Thyroid gland (tissue), 4 donors: ENCODE measurements around the gene CAMK1D.

Experiments
- POLR2A ChIP-seq, 2 donors: fragments of 450-650 bp; IDR thresholded peaks; one replicate each; pipeline ENCODE4 v1.6.1; 2017; ENCODE audit warnings: antibody characterized with exemption in 2 of 2, mild to moderate bottlenecking in 2 of 2, moderate library complexity in 1 of 2
- TF ChIP-seq, protein P1 (sequence below), 6 experiments: fragments of 200-600 bp in 3 of 6; fragments of 450-650 bp in 3 of 6; sonication (generic) in 3 of 6; IDR thresholded peaks; one replicate each; pipeline ENCODE4 v1.5.1; 2016 to 2019; ENCODE audit warnings: antibody characterized with exemption in 6 of 6, mild to moderate bottlenecking in 2 of 6, inconsistent platforms in 1 of 6, moderate library complexity in 1 of 6

- TF ChIP-seq, protein P1, sequence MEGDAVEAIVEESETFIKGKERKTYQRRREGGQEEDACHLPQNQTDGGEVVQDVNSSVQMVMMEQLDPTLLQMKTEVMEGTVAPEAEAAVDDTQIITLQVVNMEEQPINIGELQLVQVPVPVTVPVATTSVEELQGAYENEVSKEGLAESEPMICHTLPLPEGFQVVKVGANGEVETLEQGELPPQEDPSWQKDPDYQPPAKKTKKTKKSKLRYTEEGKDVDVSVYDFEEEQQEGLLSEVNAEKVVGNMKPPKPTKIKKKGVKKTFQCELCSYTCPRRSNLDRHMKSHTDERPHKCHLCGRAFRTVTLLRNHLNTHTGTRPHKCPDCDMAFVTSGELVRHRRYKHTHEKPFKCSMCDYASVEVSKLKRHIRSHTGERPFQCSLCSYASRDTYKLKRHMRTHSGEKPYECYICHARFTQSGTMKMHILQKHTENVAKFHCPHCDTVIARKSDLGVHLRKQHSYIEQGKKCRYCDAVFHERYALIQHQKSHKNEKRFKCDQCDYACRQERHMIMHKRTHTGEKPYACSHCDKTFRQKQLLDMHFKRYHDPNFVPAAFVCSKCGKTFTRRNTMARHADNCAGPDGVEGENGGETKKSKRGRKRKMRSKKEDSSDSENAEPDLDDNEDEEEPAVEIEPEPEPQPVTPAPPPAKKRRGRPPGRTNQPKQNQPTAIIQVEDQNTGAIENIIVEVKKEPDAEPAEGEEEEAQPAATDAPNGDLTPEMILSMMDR (IDR thresholded peaks at IDR 0.05) = no peak
- TF ChIP-seq POLR2A (IDR thresholded peaks at IDR 0.05) = no peak
These were observed 124.1 kb downstream of the CAMK1D start for GRCh38 chr10:12473491-12473890.
